Neural progenitor cell (in vitro differentiated cells): ENCODE data around the gene ZNF827. TPM values are rescaled to one million over a fixed set of nuclear protein-coding genes. Genes with fewer than 3 reads are reported as not detected.

Experiments
- DNase-seq: peaks from one replicate; pipeline ENCODE4 v3.0.0-alpha.2; 2016; ENCODE audit warnings: low spot score
- H2AFZ ChIP-seq: fragments of 200-600 bp; sonication (generic); replicated peaks from 2 replicates; pipeline ENCODE4 v1.6.1; 2016; ENCODE audit warnings: antibody characterized with exemption
- H3F3A ChIP-seq: fragments of 200-600 bp; sonication (generic); 2 replicates; pipeline ENCODE4 v1.6.1; 2016; ENCODE audit warnings: antibody characterized with exemption, low read depth
- H3K27ac ChIP-seq: fragments of 200-600 bp; sonication (generic); 2 replicates; pipeline ENCODE4 v1.5.1; 2016; ENCODE audit warnings: mild to moderate bottlenecking
- H3K27me3 ChIP-seq: fragments of 200-600 bp; sonication (generic); 2 replicates; pipeline ENCODE4 v1.6.1; 2016; ENCODE audit warnings: mild to moderate bottlenecking, moderate library complexity
- H3K36me3 ChIP-seq: fragments of 200-600 bp; sonication (generic); 2 replicates; pipeline ENCODE4 v1.5.1; 2016
- H3K4me1 ChIP-seq: fragments of 200-600 bp; sonication (generic); 2 replicates; pipeline ENCODE4 v1.6.1; 2016; ENCODE audit warnings: mixed run types
- H3K4me2 ChIP-seq: fragments of 200-600 bp; sonication (generic); 2 replicates; pipeline ENCODE4 v1.6.1; 2016
- H3K4me3 ChIP-seq: fragments of 200-600 bp; sonication (generic); 2 replicates; pipeline ENCODE4 v1.5.1; 2016
- H3K79me2 ChIP-seq: fragments of 200-600 bp; sonication (generic); 2 replicates; pipeline ENCODE4 v1.6.1; 2016; ENCODE audit warnings: low read depth
- H3K9ac ChIP-seq: fragments of 200-600 bp; sonication (generic); 2 replicates; pipeline ENCODE4 v1.6.1; 2016
- H3K9me3 ChIP-seq: fragments of 200-600 bp; sonication (generic); 2 replicates; pipeline ENCODE4 v1.5.1; 2016; ENCODE audit warnings: low read depth
- H4K20me1 ChIP-seq: fragments of 200-600 bp; sonication (generic); 2 replicates; pipeline ENCODE4 v1.6.1; 2016; ENCODE audit warnings: low read depth
- H3K27ac Mint-ChIP-seq: 3 replicates; pipeline ENCODE4 v1.8.0; 2021; ENCODE audit warnings: mixed read lengths
- H3K27me3 Mint-ChIP-seq: 2 replicates; pipeline ENCODE4 v1.8.0; 2022; ENCODE audit warnings: low read depth, mild to moderate bottlenecking, inconsistent platforms, moderate library complexity, mixed read lengths; ENCODE audit not compliant: insufficient read depth
- H3K36me3 Mint-ChIP-seq: 3 replicates; pipeline ENCODE4 v1.8.0; 2021; ENCODE audit warnings: mixed read lengths
- H3K4me1 Mint-ChIP-seq: 3 replicates; pipeline ENCODE4 v1.8.0; 2021; ENCODE audit warnings: mixed read lengths
- H3K4me3 Mint-ChIP-seq: 3 replicates; pipeline ENCODE4 v1.8.0; 2021; ENCODE audit warnings: mild to moderate bottlenecking, moderate library complexity, mixed read lengths
- H3K9me3 Mint-ChIP-seq: 3 replicates; pipeline ENCODE4 v1.8.0; 2020; ENCODE audit warnings: mixed read lengths
- EZH2 ChIP-seq: fragments of 200-600 bp; sonication (generic); IDR thresholded peaks from 2 replicates; pipeline ENCODE4 v1.6.1; 2017; ENCODE audit warnings: antibody characterized with exemption, mild to moderate bottlenecking, moderate library complexity
- EZH2phosphoT487 ChIP-seq: fragments of 200-600 bp; sonication (generic); IDR thresholded peaks from 2 replicates; pipeline ENCODE4 v1.6.1; 2017; ENCODE audit warnings: antibody characterized with exemption
- total RNA-seq: library from RNA; depleted of rRNA; stranded (reverse); fragments of >200 nt; gene quantifications from 2 replicates; pipeline ENCODE4 v1.2.3, GENCODE V29; 2015; ENCODE audit warnings: low replicate concordance
- TF ChIP-seq, protein P1 (sequence below): fragments of 200-600 bp; sonication (generic); IDR thresholded peaks from 2 replicates; pipeline ENCODE4 v1.5.1; 2017; ENCODE audit warnings: antibody characterized with exemption, mild to moderate bottlenecking

Gene ZNF827
- total RNA-seq, 1 donor from 2014 or later, result 7.7 TPM

DNA sequence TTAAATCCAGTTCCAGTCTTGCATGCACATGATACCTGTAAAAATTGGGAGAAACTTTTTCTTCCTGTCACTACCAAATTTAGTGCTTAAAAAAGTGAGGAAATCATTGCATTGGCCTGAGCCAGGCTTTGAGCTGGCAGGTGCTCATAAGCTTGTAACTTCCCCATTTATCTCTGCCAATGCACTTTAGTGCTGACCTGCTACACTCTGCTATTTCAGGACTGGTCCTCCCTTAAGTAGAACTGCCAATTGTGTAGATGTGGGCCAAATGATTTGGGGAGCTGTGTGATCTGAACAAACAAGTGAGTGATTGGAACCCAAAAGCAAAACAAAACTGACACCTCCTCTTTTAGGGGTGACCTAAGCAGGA, 51.8 kb downstream of the ZNF827 start:
- Histone ChIP-seq H2AFZ (no peak overlapping the region), H3K4me1 (peaks cover 14% of the 10 kb centered on the region), H3F3A (no peaks in the 10 kb centered on the region), H3K27me3 (no peaks in the 10 kb centered on the region), H3K36me3 (no peaks in the 10 kb centered on the region), H4K20me1 (peaks cover 8% of the 10 kb centered on the region), H3K9me3 (no peaks in the 10 kb centered on the region), H3K4me3 (no peak overlapping the region), H3K27ac (no peak overlapping the region), H3K4me2 (no peak overlapping the region), H3K79me2 (no peaks in the 10 kb centered on the region), H3K9ac (no peak overlapping the region)
- peaks cover 43% of the 10 kb centered on the region for H3K36me3 Mint-ChIP-seq
- peaks cover 2% of the 10 kb centered on the region for H3K27me3 Mint-ChIP-seq
- no peak overlapping the region for H3K4me3 Mint-ChIP-seq
- no peak overlapping the region for H3K27ac Mint-ChIP-seq
- no peaks in the 10 kb centered on the region for H3K9me3 Mint-ChIP-seq
- TF ChIP-seq EZH2phosphoT487, result no peak
- TF ChIP-seq, protein P1, sequence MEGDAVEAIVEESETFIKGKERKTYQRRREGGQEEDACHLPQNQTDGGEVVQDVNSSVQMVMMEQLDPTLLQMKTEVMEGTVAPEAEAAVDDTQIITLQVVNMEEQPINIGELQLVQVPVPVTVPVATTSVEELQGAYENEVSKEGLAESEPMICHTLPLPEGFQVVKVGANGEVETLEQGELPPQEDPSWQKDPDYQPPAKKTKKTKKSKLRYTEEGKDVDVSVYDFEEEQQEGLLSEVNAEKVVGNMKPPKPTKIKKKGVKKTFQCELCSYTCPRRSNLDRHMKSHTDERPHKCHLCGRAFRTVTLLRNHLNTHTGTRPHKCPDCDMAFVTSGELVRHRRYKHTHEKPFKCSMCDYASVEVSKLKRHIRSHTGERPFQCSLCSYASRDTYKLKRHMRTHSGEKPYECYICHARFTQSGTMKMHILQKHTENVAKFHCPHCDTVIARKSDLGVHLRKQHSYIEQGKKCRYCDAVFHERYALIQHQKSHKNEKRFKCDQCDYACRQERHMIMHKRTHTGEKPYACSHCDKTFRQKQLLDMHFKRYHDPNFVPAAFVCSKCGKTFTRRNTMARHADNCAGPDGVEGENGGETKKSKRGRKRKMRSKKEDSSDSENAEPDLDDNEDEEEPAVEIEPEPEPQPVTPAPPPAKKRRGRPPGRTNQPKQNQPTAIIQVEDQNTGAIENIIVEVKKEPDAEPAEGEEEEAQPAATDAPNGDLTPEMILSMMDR, result no peak
- TF ChIP-seq EZH2, result no peak
- H3K4me1 Mint-ChIP-seq, result peaks cover 67% of the 10 kb centered on the region
- no peak for DNase-seq

DNA sequence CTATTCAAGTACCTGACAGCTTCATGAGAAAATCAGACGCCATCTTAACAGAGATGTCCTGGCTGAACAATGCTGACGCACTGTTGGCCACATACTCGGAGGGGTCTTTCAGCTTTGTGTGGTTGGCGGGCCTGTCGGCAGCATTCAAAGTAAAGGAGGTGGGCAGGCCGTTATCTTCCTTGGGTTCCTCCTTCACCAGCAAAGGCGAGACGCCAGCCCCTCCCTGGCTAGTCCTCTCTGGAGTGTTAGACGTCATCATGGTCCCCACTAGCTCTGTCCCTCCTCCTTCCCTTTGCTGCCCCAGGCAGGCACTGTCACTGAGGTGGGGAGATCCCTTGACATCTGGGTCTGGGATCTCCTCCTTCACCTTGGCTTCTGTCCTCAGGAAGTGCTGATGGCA, 53.0 kb downstream of the ZNF827 start:
- no peaks in the 10 kb centered on the region for H3F3A ChIP-seq
- no peak overlapping the region for H3K9ac ChIP-seq
- H3K79me2 ChIP-seq, result peaks cover 4% of the 10 kb centered on the region
- peaks cover 14% of the 10 kb centered on the region for H3K4me1 ChIP-seq
- no peaks in the 10 kb centered on the region for H3K36me3 ChIP-seq
- Mint-ChIP-seq H3K27ac (no peak overlapping the region), H3K27me3 (peaks cover 4% of the 10 kb centered on the region), H3K4me1 (peaks cover 60% of the 10 kb centered on the region), H3K36me3 (peaks cover 42% of the 10 kb centered on the region), H3K4me3 (no peak overlapping the region), H3K9me3 (no peaks in the 10 kb centered on the region)
- H4K20me1 ChIP-seq, result peaks cover 4% of the 10 kb centered on the region
- H3K27me3 ChIP-seq, result no peaks in the 10 kb centered on the region
- no peak overlapping the region for H2AFZ ChIP-seq
- no peak overlapping the region for H3K4me2 ChIP-seq
- no peak overlapping the region for H3K4me3 ChIP-seq
- TF ChIP-seq, protein P1, result no peak
- TF ChIP-seq EZH2phosphoT487, result no peak
- no peak for TF ChIP-seq EZH2
- DNase-seq, result no peak
- no peaks in the 10 kb centered on the region for H3K9me3 ChIP-seq
- H3K27ac ChIP-seq, result no peak overlapping the region

DNA sequence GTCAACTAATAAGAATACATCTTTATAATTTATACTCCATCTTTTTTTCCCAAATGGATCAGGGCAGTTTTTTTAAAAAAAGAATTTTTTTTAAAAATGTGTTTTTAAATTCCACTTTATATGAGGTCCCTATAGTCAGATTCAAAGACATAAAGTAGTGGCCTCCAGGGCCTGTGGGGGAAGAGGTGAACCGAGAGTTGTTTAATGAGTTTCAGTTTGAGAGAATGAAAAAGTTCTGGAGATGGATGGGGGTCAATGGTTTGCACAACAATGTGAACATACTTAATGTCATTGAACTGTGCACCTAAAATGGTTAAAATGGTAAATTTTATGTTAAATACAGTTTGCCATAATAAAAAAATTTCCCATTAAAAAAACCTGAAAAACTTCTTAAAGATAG, 53.8 kb downstream of the ZNF827 start:
- Histone ChIP-seq H4K20me1 (no peaks in the 10 kb centered on the region), H3K27me3 (no peaks in the 10 kb centered on the region), H3K36me3 (no peaks in the 10 kb centered on the region), H3K4me3 (no peak overlapping the region), H3K4me1 (peaks cover 9% of the 10 kb centered on the region), H3K9me3 (no peaks in the 10 kb centered on the region), H3K79me2 (peaks cover 4% of the 10 kb centered on the region), H2AFZ (no peak overlapping the region), H3K27ac (no peak overlapping the region), H3K9ac (no peak overlapping the region), H3K4me2 (no peak overlapping the region), H3F3A (no peaks in the 10 kb centered on the region)
- no peak overlapping the region for H3K27ac Mint-ChIP-seq
- DNase-seq, result no peak
- H3K36me3 Mint-ChIP-seq, result peaks cover 40% of the 10 kb centered on the region
- H3K4me3 Mint-ChIP-seq, result no peak overlapping the region
- TF ChIP-seq EZH2phosphoT487 (no peak), EZH2 (no peak)
- TF ChIP-seq, protein P1, result no peak
- H3K4me1 Mint-ChIP-seq, result peaks cover 51% of the 10 kb centered on the region
- H3K9me3 Mint-ChIP-seq, result no peaks in the 10 kb centered on the region
- peaks cover 4% of the 10 kb centered on the region for H3K27me3 Mint-ChIP-seq
